Neural cell (in vitro differentiated cells): ENCODE results near the gene CTSO. TPM values are rescaled to one million over a fixed set of nuclear protein-coding genes. Genes with fewer than 3 reads are reported as not detected.

Experiments
- H2AFZ ChIP-seq: fragments of 200-600, 300-800 bp; sonication (generic), shearing (Covaris generic); 2 replicates; pipeline ENCODE4 v1.6.0; 2014; ENCODE audit warnings: low read depth, mild to moderate bottlenecking, antibody characterized with exemption, low read length, moderate library complexity
- H3F3A ChIP-seq: fragments of 200-600 bp; shearing (Covaris generic); 2 replicates; pipeline ENCODE4 v1.6.1; 2016; ENCODE audit warnings: mild to moderate bottlenecking, moderate library complexity, mixed read lengths, antibody characterized with exemption, low read length; ENCODE audit not compliant: insufficient read depth, poor library complexity, severe bottlenecking
- H3K27ac ChIP-seq: fragments of 200-600, 300-800 bp; sonication (generic), shearing (Covaris generic); 2 replicates; pipeline ENCODE4 v1.5.1; 2014; ENCODE audit warnings: mild to moderate bottlenecking, low read length, moderate library complexity
- H3K27me3 ChIP-seq: fragments of 300-800, 200-600 bp; sonication (generic), shearing (Covaris generic); 2 replicates; pipeline ENCODE4 v1.6.0; 2014; ENCODE audit warnings: mild to moderate bottlenecking, low read depth, low read length, moderate library complexity; ENCODE audit not compliant: insufficient read depth
- H3K36me3 ChIP-seq: fragments of 300-800, 200-600 bp; sonication (generic), shearing (Covaris generic); 2 replicates; pipeline ENCODE4 v1.5.1; 2014; ENCODE audit warnings: mild to moderate bottlenecking, antibody characterized with exemption, low read length, moderate library complexity; ENCODE audit not compliant: insufficient read depth
- H3K4me2 ChIP-seq: fragments of 300-800, 200-600 bp; sonication (generic), shearing (Covaris generic); 2 replicates; pipeline ENCODE4 v1.6.0; 2014; ENCODE audit warnings: mild to moderate bottlenecking, low read length
- H3K4me3 ChIP-seq: fragments of 300-800, 200-600 bp; sonication (generic), shearing (Covaris generic); 2 replicates; pipeline ENCODE4 v1.5.1; 2014; ENCODE audit warnings: mild to moderate bottlenecking, low read length, moderate library complexity
- H3K79me2 ChIP-seq: fragments of 200-600 bp; shearing (Covaris generic); replicated peaks from 2 replicates; pipeline ENCODE4 v1.6.0; 2014; ENCODE audit warnings: mild to moderate bottlenecking, low read length, moderate library complexity; ENCODE audit not compliant: insufficient read depth
- H3K9ac ChIP-seq: fragments of 300-800, 200-600 bp; sonication (generic), shearing (Covaris generic); 2 replicates; pipeline ENCODE4 v1.6.1; 2016; ENCODE audit warnings: mild to moderate bottlenecking, low read length, mixed read lengths
- H3K9me2 ChIP-seq: fragments of 200-600 bp; shearing (Covaris generic); 2 replicates; pipeline ENCODE4 v1.6.1; 2016; ENCODE audit warnings: mild to moderate bottlenecking, low read length, mixed read lengths; ENCODE audit not compliant: insufficient read depth
- H3K9me3 ChIP-seq: fragments of 200-600, 300-800 bp; sonication (generic), shearing (Covaris generic); 2 replicates; pipeline ENCODE4 v1.6.1; 2016; ENCODE audit warnings: mild to moderate bottlenecking, mixed run types, low read length, moderate library complexity, mixed read lengths
- H4K20me1 ChIP-seq: fragments of 200-600 bp; shearing (Covaris generic); 2 replicates; pipeline ENCODE4 v1.6.1; 2016; ENCODE audit warnings: mild to moderate bottlenecking, mixed run types; ENCODE audit not compliant: insufficient read depth
- CTCF ChIP-seq: fragments of 450-650 bp; IDR thresholded peaks from 2 replicates; pipeline ENCODE4 v1.5.1; 2014; ENCODE audit warnings: antibody characterized with exemption, mild to moderate bottlenecking, moderate library complexity; ENCODE audit not compliant: poor library complexity, severe bottlenecking
- EP300 ChIP-seq: fragments of 450-650 bp; conservative IDR thresholded peaks from 2 replicates; pipeline ENCODE4 v1.6.1; 2014; ENCODE audit warnings: antibody characterized with exemption, mild to moderate bottlenecking, moderate library complexity; ENCODE audit not compliant: poor library complexity, severe bottlenecking
- EZH2 ChIP-seq: fragments of 200-600, 300-800 bp; shearing (Covaris generic), sonication (generic); IDR thresholded peaks from 2 replicates; pipeline ENCODE4 v1.6.1; 2014; ENCODE audit warnings: antibody characterized with exemption, low read length, borderline replicate concordance, mild to moderate bottlenecking; ENCODE audit not compliant: insufficient read depth, poor library complexity, severe bottlenecking
- MXI1 ChIP-seq: fragments of 450-650 bp; conservative IDR thresholded peaks from 2 replicates; pipeline ENCODE4 v1.6.1; 2014; ENCODE audit warnings: antibody characterized with exemption, mild to moderate bottlenecking; ENCODE audit not compliant: poor library complexity, severe bottlenecking
- POLR2AphosphoS5 ChIP-seq: IDR thresholded peaks from 2 replicates; pipeline ENCODE4 v1.6.1; 2012
- RAD21 ChIP-seq: fragments of 450-650 bp; conservative IDR thresholded peaks from 2 replicates; pipeline ENCODE4 v1.6.1; 2014; ENCODE audit warnings: antibody characterized with exemption, mild to moderate bottlenecking, moderate library complexity
- REST ChIP-seq: IDR thresholded peaks from 2 replicates; pipeline ENCODE4 v1.6.1; 2012; ENCODE audit warnings: borderline replicate concordance
- SMC3 ChIP-seq: fragments of 450-650 bp; conservative IDR thresholded peaks from 2 replicates; pipeline ENCODE4 v1.6.1; 2014; ENCODE audit warnings: antibody characterized with exemption, mild to moderate bottlenecking, moderate library complexity; ENCODE audit not compliant: poor library complexity
- TAF1 ChIP-seq: IDR thresholded peaks from 2 replicates; pipeline ENCODE4 v1.6.1; 2012; ENCODE audit warnings: low read depth
- polyA plus RNA-seq: library from polyadenylated mRNA; depleted of rRNA; stranded (reverse); fragments of >200 nt; gene quantifications from 2 replicates; pipeline ENCODE4 v1.2.3, GENCODE V29; 2014

CTSO gene
- polyA plus RNA-seq, 1 donor from 2014 or later = 0.16 TPM

GRCh38 chr4:155944516-155944915 is 9.2 kb downstream of the CTSO start:
- Histone ChIP-seq H3K36me3 (no peaks in the 10 kb centered on the region), H3K9me2 (no peaks in the 10 kb centered on the region), H3K27ac (no peak overlapping the region), H3K4me2 (no peak overlapping the region), H4K20me1 (no peaks in the 10 kb centered on the region), H3K9me3 (no peaks in the 10 kb centered on the region), H3K4me3 (no peak overlapping the region), H3K27me3 (no peaks in the 10 kb centered on the region), H2AFZ (no peak overlapping the region), H3K79me2 (no peaks in the 10 kb centered on the region), H3F3A (no peaks in the 10 kb centered on the region), H3K9ac (no peak overlapping the region)
- TF ChIP-seq POLR2AphosphoS5 = no peak
- TF ChIP-seq EZH2 = no peak
- TF ChIP-seq CTCF = no peak
- TF ChIP-seq RAD21 = no peak

- Histone ChIP-seq H3K36me3 (no peaks in the 10 kb centered on the region), H3K4me2 (no peak overlapping the region), H3K79me2 (no peaks in the 10 kb centered on the region), H3K9ac (no peak overlapping the region), H3K4me3 (no peak overlapping the region), H3K27ac (no peak overlapping the region), H2AFZ (no peak overlapping the region), H3K9me2 (no peaks in the 10 kb centered on the region), H3K9me3 (no peaks in the 10 kb centered on the region), H3K27me3 (no peaks in the 10 kb centered on the region), H3F3A (no peaks in the 10 kb centered on the region), H4K20me1 (no peaks in the 10 kb centered on the region)
- TF ChIP-seq MXI1 = no peak
- TF ChIP-seq CTCF = no peak
- TF ChIP-seq REST = no peak
- TF ChIP-seq POLR2AphosphoS5 = no peak
- TF ChIP-seq EZH2 = no peak
- TF ChIP-seq TAF1 = no peak
- TF ChIP-seq SMC3 = no peak
- TF ChIP-seq RAD21 = no peak
- TF ChIP-seq EP300 = no peak
Measured at GRCh38 chr4:155943605-155944291, 9.9 kb downstream of the CTSO start.
